GM12875 (cell line): ENCODE data around the gene UNCX.

Source experiments
- H3K4me3 ChIP-seq: one replicate; pipeline ENCODE4 v1.5.1; 2011; ENCODE audit warnings: low read depth, low read length, control low read depth
- CTCF ChIP-seq: IDR thresholded peaks from 2 replicates; pipeline ENCODE4 v1.5.1; 2011; ENCODE audit warnings: low read depth, mild to moderate bottlenecking, control low read depth, inconsistent platforms, low read length, moderate library complexity, borderline replicate concordance; ENCODE audit not compliant: insufficient read depth

The UNCX gene

GRCh38 chr7:1226186-1226901 is 6.3 kb upstream of the UNCX start:
- H3K4me3 ChIP-seq, result no peak overlapping the region
- TF ChIP-seq CTCF, result no peak

- H3K4me3 ChIP-seq, result no peak overlapping the region
- no peak for TF ChIP-seq CTCF
Measured at GRCh38 chr7:1227071-1227804, 5.4 kb upstream of the UNCX start.

- no peak for TF ChIP-seq CTCF
- H3K4me3 ChIP-seq, result no peak overlapping the region
Measured at GRCh38 chr7:1227814-1228544, 4.7 kb upstream of the UNCX start.

GRCh38 chr7:1228545-1229201 is 4.0 kb upstream of the UNCX start:
- no peak for TF ChIP-seq CTCF
- no peak overlapping the region for H3K4me3 ChIP-seq

- no peak overlapping the region for H3K4me3 ChIP-seq
- TF ChIP-seq CTCF, result no peak
Measured at GRCh38 chr7:1229202-1229947, 3.3 kb upstream of the UNCX start.

- no peak overlapping the region for H3K4me3 ChIP-seq
- no peak for TF ChIP-seq CTCF
Measured at GRCh38 chr7:1229956-1230355, 2.7 kb upstream of the UNCX start.
